ENCODE results near the gene PRPF19.

GRCh38 chr11:60936467-60937143 is 30.2 kb upstream of the PRPF19 start:
- TF ChIP-seq EZH2phosphoT487 (IDR thresholded peaks at IDR 0.05) (no peak), CTCF (IDR thresholded peaks at IDR 0.05) (no peak), EZH2 (IDR thresholded peaks at IDR 0.05) (no peak)

Measured in neural progenitor cell (in vitro differentiated cells).